NCI-H187 (cell line): Measurements from ENCODE around the gene CARF.
"Not testable (repeated sequence)": the region's sequence is repeated elsewhere in the genome, so short reads cannot be mapped to it uniquely, and the experiment has no call there.

ENCODE experiments used
- DNase-seq, 2 experiments: peaks; one replicate each; lab custom pipeline; 2025; lab: John Stamatoyannopoulos, UW

Gene CARF, protein sequence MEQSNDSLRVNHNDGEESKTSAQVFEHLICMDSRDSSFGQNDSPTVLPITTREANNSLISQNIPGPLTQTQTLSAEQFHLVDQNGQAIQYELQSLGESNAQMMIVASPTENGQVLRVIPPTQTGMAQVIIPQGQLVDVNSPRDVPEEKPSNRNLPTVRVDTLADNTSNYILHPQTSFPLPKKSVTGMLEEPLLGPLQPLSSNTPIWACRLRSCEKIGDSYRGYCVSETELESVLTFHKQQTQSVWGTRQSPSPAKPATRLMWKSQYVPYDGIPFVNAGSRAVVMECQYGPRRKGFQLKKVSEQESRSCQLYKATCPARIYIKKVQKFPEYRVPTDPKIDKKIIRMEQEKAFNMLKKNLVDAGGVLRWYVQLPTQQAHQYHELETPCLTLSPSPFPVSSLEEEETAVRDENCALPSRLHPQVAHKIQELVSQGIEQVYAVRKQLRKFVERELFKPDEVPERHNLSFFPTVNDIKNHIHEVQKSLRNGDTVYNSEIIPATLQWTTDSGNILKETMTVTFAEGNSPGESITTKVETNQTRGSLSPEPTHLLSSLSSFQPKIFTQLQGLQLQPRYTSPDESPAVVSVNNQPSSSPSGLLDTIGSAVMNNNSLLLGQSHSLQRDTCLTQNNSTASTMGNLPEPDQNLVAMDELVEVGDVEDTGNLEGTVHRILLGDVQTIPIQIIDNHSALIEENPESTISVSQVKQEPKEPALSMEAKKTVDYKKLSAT

GRCh38 chr2:202911512-202912341 lies at the start of gene CARF, which contains the start of gene WDR12:
Gene CARF, plus strand, starts transcription at chr2:202912275. Its CDS starts 29,628 bp downstream, at chr2:202941903.
Gene WDR12, minus strand, starts transcription at chr2:202911673. Its CDS starts 197 bp downstream, at chr2:202911476.
- DNase-seq: peak; percentile 63 to 92

DNA sequence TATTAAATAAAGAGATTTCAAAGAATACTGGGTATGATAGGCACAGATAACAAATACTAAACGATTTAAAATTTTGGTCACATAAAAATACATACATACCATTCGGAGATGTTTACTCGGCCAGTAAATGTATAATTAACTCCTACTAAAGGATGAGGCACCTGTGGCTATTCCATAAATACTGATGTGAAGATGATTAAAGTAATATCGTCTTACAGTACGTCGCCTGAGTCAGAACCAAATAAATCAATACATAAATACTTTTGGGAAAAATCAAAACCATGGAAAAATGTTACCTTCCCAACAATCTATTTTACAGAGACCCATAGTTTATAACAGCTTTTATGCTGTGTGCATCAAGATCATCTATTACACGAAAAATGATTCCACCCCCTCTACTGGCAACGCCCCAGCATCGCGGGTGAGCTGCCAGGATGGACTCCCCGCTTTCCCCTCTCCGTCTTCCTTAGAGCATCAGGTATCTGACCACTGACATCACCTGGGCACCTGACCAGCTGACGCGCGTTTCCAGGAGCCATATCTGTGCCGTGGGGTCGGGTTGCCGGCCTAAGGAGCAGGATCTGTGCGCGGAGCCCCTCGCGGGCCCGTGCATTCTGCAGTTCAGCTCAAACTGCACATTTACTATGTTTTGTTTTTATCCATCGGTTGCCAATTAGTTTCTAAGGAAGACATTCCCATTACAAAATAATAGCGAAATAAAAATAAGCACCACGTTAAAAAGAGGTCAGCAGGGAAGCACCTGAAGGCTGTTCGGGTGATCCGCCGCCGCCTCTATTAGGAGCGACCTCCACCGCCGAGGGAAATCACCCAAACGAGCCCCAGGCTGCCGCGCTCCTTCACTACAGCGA lies 41.4 kb upstream of the CARF start:
- peak; percentile 37 to 55 for DNase-seq

DNA sequence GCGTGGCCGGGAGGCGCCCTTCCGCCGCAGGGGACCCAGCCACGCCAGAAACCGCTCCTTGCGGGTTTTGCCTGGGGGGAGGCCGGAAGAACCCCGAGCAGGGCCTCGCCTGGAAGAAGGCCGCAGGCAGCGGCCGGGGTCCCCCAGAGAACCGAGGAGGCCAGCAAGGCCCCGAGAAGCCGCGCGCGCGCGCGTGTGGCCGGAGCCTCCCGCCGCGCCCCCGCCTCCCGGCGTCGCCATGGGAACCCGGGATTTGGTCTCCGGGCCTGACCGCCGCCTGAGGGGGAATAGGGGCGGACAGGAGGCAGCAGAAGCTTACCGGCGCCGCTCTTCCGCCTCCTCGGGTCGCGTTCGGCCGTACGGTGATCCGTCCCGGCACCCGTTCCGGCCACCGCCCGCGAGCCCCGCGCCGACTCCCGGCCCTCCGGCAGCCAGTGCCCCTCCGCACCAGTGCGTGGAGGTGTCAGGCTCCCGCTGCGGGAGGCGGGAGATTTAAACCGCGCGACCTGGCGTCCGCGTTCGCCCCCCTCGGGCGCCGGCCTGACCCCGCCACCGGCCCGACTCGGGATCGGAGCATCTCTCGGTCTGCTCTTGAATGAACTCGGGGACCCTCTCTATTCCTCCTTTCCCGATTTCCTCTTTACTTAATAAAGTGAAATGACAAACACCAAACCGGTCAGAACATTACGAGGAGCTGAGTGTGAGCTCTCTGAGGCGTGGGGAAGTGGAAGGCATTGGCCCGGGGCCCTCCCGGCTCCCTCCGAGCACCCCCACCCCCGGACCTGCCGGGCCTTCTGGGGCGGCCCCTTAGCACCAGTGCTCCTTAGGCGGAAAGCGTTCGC lies 40.6 kb upstream of the CARF start, which contains the start of gene ICA1L:
TSS of gene ICA1L (minus strand) at position 467 of the 842 bp plus-strand sequence. CDS start 42,757 bp downstream, outside the sequence.
- DNase-seq: peak; percentile 1 to 25

GRCh38 chr2:202877699-202878098 lies 34.4 kb upstream of the CARF start:
- no peak for DNase-seq

DNA sequence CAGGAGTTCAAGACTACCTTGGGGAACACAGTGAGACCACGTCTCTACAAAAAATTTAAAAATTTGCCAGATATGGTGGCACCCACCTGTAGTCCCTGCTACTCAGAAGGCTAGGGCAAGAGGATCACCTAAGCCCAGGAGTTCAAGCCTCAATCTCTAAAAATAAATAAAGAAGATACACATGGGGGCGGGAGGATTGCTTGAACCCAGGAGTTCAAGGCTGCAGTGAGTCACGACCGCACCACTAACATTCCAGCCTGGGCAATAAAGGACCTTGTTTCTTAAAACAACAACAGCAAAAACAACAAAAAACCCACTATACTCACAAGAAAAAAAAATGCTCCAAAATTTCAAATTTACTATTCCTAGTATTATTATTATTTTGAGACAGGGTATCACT lies 30.5 kb upstream of the CARF start:
- DNase-seq: no peak

DNA sequence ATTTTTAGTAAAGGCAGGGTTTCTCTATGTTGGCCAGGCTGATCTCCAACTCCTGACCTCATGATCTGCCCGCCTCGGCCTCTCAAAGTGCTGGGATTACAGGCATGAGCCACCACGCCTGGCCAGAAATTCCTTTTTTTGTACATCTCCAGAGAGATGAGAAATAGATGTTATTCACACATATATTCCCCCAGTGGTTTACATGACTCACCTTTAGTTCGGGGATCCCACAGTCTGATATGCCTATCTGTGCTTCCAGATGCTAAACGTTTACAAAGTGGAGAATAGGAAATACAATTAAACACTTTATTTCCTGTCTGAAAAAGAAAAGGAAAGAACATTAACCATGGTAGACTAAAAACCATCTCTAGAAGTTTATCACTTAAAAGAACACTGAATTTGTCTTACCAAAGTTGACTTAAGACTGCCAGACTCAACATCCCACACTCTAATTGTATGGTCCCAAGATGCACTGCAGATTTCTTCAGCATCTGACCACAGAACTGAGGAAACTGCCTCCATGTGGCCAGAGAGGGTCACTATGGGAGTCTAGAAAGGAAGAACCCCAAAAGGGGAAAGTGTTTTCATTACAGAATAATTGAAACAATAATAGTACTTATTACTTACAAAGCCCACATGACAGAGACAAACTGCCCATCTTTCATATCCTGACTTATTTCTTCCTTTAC lies 27.9 kb upstream of the CARF start:
- no peak for DNase-seq

DNA sequence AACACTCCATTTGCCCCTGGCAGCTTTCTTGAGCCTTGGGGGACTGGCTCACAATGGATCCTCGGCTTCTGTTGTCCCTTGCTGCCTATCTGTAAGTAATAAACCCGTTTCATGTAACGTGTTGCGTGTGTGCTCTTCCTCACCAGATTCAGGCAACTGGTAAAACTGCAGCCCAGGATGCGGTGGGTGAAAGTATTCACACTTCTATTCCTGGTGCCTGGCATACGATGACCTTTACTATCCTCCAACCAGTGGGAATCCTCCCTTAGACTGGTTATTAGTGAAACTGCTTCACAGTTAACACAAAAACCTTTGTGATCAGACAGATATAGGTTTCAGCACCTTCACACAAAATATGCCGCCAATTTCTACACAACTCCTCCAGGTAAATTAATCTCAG lies 26.9 kb upstream of the CARF start:
- DNase-seq: no peak

- not testable (repeated sequence) for DNase-seq
These were observed 6.6 kb upstream of the CARF start for GRCh38 chr2:202905507-202905906.

DNA sequence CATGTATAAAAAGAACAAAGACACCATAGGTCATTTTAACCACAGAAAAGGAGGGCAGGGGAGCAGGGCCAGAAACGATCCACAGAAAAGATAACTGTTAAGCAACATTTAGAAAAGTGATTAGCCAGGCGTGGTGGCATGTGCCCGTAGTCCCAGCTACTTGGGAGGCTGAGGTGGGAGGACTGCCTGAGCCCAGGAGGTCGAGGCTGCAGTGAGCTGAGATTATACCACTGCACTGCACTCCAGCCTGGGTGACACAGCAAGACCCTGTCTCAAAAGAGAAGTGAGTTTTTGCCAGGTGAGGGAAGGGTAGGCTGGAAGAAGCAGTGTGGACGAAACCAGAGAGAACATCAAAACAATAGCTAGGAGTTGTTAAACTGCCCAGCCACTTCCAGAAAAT lies 3.9 kb upstream of the CARF start:
- DNase-seq: no peak

DNA sequence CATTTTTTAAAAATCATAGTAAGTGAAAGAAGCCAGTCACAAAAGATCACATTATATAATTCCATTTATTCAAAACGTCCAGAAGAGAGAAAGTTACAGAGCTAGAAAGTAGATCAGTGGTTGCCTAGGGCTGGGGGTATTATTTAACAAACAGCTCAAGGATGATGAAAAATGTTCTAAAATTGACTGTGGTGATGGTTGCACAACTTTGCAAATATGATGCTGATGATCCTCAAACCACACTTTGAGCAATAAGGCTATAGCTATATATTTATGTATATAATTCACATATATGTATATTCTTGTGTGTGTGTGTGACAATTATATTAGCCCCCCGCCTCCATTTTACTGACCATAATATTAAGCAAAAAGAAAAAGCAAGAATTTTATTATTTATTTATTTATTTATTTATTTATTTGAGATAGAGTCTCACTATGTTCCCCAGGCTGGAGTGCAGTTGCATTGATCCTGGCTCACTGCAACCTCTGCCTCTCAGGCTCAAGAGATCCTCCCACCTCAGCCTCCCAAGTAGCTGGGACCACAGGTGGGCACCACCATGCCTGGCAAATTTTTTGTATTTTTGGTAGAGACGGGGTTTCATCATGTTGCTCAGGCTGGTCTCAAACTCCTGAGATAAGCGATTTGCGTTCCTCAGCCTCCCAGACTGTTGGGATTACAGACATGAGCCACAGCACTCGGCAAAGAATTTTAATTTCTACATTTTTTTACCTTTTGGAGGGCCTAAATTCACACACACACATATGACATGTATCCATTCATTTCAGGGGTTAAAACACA lies 2.5 kb upstream of the CARF start:
- DNase-seq: no peak

DNA sequence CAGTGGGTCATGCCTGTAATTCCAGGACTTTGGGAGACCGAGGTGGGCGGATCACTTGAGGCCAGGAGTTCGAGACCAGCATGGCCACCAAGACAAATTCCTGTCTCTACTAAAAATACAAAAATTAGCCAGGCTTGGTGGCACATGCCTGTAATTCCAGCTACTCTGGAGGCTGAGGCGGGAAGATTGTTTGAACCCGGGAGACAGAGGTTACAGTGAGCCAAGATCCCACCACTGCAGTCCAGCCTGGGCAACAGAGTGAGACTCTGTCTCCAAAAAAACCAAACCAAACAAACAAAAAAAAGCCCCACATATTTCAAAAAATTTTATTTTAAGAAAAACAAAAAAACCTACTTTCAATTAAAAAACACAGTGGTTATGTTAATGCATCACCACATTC lies 1.8 kb upstream of the CARF start:
- not testable (repeated sequence) for DNase-seq

DNA sequence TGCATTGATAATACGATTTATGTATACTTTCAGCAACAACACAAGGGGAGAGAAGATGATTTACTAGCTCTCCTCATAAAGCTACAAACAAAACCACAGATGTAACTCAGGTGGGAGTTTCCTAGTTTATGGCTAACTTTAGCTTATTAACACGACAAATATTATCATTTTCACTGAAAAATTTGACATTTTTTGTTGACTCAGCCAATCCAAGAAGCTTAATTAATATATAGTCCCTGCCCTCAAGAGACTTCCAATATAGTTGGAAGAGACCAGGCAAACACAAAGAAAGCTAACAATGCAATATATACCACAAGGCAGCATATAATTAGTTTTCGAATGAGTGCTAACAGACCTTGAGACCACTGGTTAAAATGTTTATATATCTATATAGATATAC lies 1.4 kb upstream of the CARF start:
- DNase-seq: no peak

- DNase-seq: no peak
These were observed 918 bp upstream of the CARF start for GRCh38 chr2:202911203-202911511.

GRCh38 chr2:202912342-202913201 lies 497 bp downstream of the CARF start:
- not testable (repeated sequence) for DNase-seq

DNA sequence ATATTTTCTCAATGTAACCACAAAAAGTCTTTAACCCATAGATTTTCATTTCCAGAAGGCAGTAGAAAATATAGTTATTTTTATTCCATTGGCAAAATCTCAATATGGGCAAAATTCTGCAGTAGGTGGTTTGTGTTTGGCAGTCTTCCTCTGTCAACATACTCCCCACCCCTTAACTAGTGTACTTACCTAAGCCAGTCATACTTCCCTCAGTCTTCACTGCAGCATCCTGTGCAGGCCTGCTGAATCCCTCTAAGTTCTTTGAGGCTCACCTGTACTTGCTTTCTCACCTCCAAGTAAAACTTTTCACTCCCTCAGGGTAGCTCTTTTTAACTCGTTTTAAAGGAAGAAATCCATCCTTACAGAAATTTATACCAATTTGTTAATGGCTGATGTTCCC lies 6.8 kb downstream of the CARF start:
- DNase-seq: no peak

- DNase-seq: no peak
These were observed 20.5 kb downstream of the CARF start for GRCh38 chr2:202932425-202933138.

DNA sequence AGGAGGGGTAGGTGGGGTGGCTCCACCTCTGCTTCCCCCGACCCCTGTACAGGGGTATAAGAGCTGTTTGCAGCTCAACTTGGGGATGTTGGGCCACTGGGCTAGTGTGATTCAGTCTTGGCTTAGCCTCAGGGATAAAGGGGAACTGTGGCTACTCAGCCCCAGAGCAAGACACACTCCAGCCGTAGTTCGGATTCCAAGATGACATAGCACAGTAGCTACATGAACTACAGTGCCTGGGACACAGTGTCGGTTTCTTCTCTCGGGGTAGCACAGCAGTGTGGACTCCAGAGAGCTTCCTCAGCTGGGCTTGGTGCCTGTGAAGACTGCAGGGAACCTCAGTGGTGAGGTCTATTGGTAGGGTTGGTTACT lies 21.1 kb downstream of the CARF start:
- no peak for DNase-seq
